NCI-H460 (cell line): Measurements from ENCODE around the gene BICDL1. TPM values are rescaled to one million over a fixed set of nuclear protein-coding genes. Genes with fewer than 3 reads are reported as not detected.
A peak's percentile ranks its signal among the peaks of the same experiment; 100 is the strongest.

Source experiments
- DNase-seq: peaks from one replicate; pipeline ENCODE4 v3.0.0-alpha.2; 2016; ENCODE audit warnings: low read depth; ENCODE audit errors: extremely low read depth
- total RNA-seq: library from RNA; depleted of rRNA; stranded (reverse); fragments of >200 nt; shearing (Covaris generic); gene quantifications from 2 replicates; pipeline ENCODE4 v1.2.3, GENCODE V29; 2014

The BICDL1 gene
- total RNA-seq, 1 experiment from 2014 or later = 3.2 TPM

- DNase-seq = peak; percentile 16
Observed at GRCh38 chr12:120119271-120119973, 130.4 kb downstream of the BICDL1 start.

GRCh38 chr12:120121343-120121742 lies 132.3 kb downstream of the BICDL1 start:
- DNase-seq = no peak

GRCh38 chr12:120121766-120122293 lies 132.8 kb downstream of the BICDL1 start:
- DNase-seq = no peak

GRCh38 chr12:120125029-120125428 lies 136.0 kb downstream of the BICDL1 start:
- DNase-seq = no peak

GRCh38 chr12:120125792-120126634 lies 137.0 kb downstream of the BICDL1 start:
- no peak for DNase-seq

- no peak for DNase-seq
Observed at GRCh38 chr12:120126635-120127005, 137.6 kb downstream of the BICDL1 start.

GRCh38 chr12:120130011-120130410 lies 141.0 kb downstream of the BICDL1 start:
- DNase-seq = no peak

GRCh38 chr12:120131116-120131515 lies 142.1 kb downstream of the BICDL1 start:
- DNase-seq = no peak

- DNase-seq = no peak
Observed at GRCh38 chr12:120132054-120132836, 143.2 kb downstream of the BICDL1 start.

- no peak for DNase-seq
Observed at GRCh38 chr12:120132863-120133385, 143.9 kb downstream of the BICDL1 start.

- DNase-seq = no peak
Observed at GRCh38 chr12:120134307-120134980, 145.4 kb downstream of the BICDL1 start.

GRCh38 chr12:120136093-120136770 lies 147.2 kb downstream of the BICDL1 start:
- no peak for DNase-seq

GRCh38 chr12:120137833-120138232 lies 148.8 kb downstream of the BICDL1 start:
- no peak for DNase-seq

GRCh38 chr12:120138366-120138765 lies 149.3 kb downstream of the BICDL1 start:
- no peak for DNase-seq

GRCh38 chr12:120139958-120140357 lies 150.9 kb downstream of the BICDL1 start:
- no peak for DNase-seq

GRCh38 chr12:120140603-120141002 lies 151.6 kb downstream of the BICDL1 start:
- DNase-seq = no peak

- no peak for DNase-seq
Observed at GRCh38 chr12:120141336-120141735, 152.3 kb downstream of the BICDL1 start.

- DNase-seq = no peak
Observed at GRCh38 chr12:120142231-120142877, 153.3 kb downstream of the BICDL1 start.
